OCI-LY7 (cell line): ENCODE measurements around the gene ELAVL3. TPM values are rescaled to one million over a fixed set of nuclear protein-coding genes. Genes with fewer than 3 reads are reported as not detected.

Experiments used
- BruUV-seq: library from RNA; stranded (reverse); fragments of 400-500 nt; replicated peaks from 2 replicates; lab custom pipeline; 2021; lab: Mats Ljungman, UMichigan
- CTCF ChIA-PET: fragments of 300-600 bp; sonication (Branson Sonifier 250); formaldehyde crosslinking; loops from one replicate; lab custom pipeline; 2022; ENCODE audit warnings: antibody characterized with exemption; ENCODE audit not compliant: unreplicated experiment; lab: Charles Lee
- POLR2A ChIA-PET: fragments of 300-600 bp; sonication (Branson Sonifier 250); formaldehyde crosslinking; loops from one replicate; lab custom pipeline; 2022; ENCODE audit warnings: antibody characterized with exemption; lab: Charles Lee
- DNase-seq: peaks from one replicate; pipeline ENCODE4 v3.0.0-alpha.2; 2015; ENCODE audit warnings: low spot score
- H2AFZ ChIP-seq: fragments of 200-600 bp; sonication (generic), shearing (Covaris generic); 2 replicates; pipeline ENCODE4 v1.6.1; 2014; ENCODE audit warnings: mild to moderate bottlenecking, antibody characterized with exemption, low read length, moderate library complexity
- H3K27ac ChIP-seq: fragments of 200-600 bp; sonication (generic); 2 replicates; pipeline ENCODE4 v1.5.1; 2014; ENCODE audit warnings: mixed run types, low read depth, mild to moderate bottlenecking, moderate library complexity, low read length, inconsistent platforms; ENCODE audit not compliant: poor library complexity, severe bottlenecking
- H3K36me3 ChIP-seq: fragments of 200-600 bp; sonication (generic); 2 replicates; pipeline ENCODE4 v1.6.1; 2014; ENCODE audit warnings: mild to moderate bottlenecking, antibody characterized with exemption, low read length, moderate library complexity, mixed read lengths; ENCODE audit not compliant: insufficient read depth
- H3K4me1 ChIP-seq: fragments of 200-600 bp; sonication (generic); 2 replicates; pipeline ENCODE4 v1.5.1; 2014; ENCODE audit warnings: mild to moderate bottlenecking, low read length; ENCODE audit not compliant: insufficient read depth, poor library complexity, severe bottlenecking
- H3K4me2 ChIP-seq: fragments of 200-600 bp; sonication (generic); 2 replicates; pipeline ENCODE4 v1.6.1; 2014; ENCODE audit warnings: mild to moderate bottlenecking, low read length
- H3K4me3 ChIP-seq: fragments of 200-600 bp; sonication (generic); 2 replicates; pipeline ENCODE4 v1.5.1; 2014; ENCODE audit warnings: mild to moderate bottlenecking, low read depth, low read length; ENCODE audit not compliant: poor library complexity, severe bottlenecking
- H3K79me2 ChIP-seq: fragments of 200-600 bp; sonication (generic); 2 replicates; pipeline ENCODE4 v1.6.1; 2016; ENCODE audit warnings: low read depth, mild to moderate bottlenecking, low read length, moderate library complexity, mixed read lengths; ENCODE audit not compliant: insufficient read depth
- H3K9me2 ChIP-seq: fragments of 200-600 bp; sonication (generic); 2 replicates; pipeline ENCODE4 v1.6.1; 2016; ENCODE audit warnings: mild to moderate bottlenecking, low read length, mixed read lengths; ENCODE audit not compliant: insufficient read depth
- H3K9me3 ChIP-seq: fragments of 200-600 bp; sonication (generic); 2 replicates; pipeline ENCODE4 v1.6.1; 2014; ENCODE audit warnings: mild to moderate bottlenecking, mixed run types, low read length, mixed read lengths
- H4K20me1 ChIP-seq: fragments of 200-600 bp; sonication (generic); 2 replicates; pipeline ENCODE4 v1.6.1; 2014; ENCODE audit warnings: mild to moderate bottlenecking, antibody characterized with exemption, low read length, moderate library complexity, mixed read lengths; ENCODE audit not compliant: insufficient read depth
- EZH2phosphoT487 ChIP-seq: fragments of 200-600 bp; sonication (generic); IDR thresholded peaks from 2 replicates; pipeline ENCODE4 v1.6.1; 2018; ENCODE audit warnings: low read depth, borderline replicate concordance, mild to moderate bottlenecking, mixed run types, antibody characterized with exemption, low read length, moderate library complexity, mixed read lengths
- intact Hi-C: fragments of 100-400 bp; cut with micrococcal nuclease; formaldehyde crosslinking; loops from one replicate; pipeline ENCODE4 v1.10.0; 2022; ENCODE audit not compliant: unreplicated experiment
- total RNA-seq, 2 experiments: library from RNA; depleted of rRNA in 1 of 2; stranded (reverse); fragments of >200 nt in 1 of 2; shearing (Covaris generic) in 1 of 2; gene quantifications; 2 replicates each; pipeline ENCODE4 v1.2.3, GENCODE V29; 2014 to 2022
- TF ChIP-seq, protein P1 (sequence below): fragments of 200-600 bp; sonication (generic); conservative IDR thresholded peaks from 2 replicates; pipeline ENCODE4 v1.5.1; 2014; ENCODE audit warnings: mild to moderate bottlenecking, antibody characterized with exemption, low read length, moderate library complexity, mixed read lengths

The ELAVL3 gene
- total RNA-seq, 2 experiments from 2014 or later: 0.30 to 0.95 TPM

DNA sequence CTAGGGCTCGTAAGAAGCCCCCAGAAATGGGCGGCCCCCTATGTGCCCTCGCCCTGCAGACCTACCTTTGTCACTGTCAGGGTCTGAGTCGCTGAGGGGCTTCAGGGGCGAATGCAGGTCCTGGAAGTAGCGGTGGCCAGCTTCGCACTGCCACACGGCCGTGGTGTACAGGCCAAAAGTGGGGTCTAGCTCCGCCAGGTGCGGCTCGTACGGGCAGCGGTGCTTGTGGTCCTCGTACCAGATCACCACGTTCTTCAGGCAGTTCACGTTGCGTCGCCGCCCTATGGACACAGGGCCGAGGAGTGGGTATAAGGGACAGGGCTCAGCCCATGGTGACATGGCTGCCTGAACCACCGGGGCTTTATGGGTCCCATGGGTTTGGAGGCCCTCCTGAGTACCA lies 15.0 kb upstream of the ELAVL3 start:
- no peaks in the 10 kb centered on the region for H3K79me2 ChIP-seq
- no peaks in the 10 kb centered on the region for H4K20me1 ChIP-seq
- intact Hi-C loops: loop anchor here (1.0 kb wide), 1 partner anchor 91 kb away; no protein-coding TSS in a partner anchor
- DNase-seq: no peak
- CTCF ChIA-PET: no interaction called here
- H3K4me3 ChIP-seq: no peak overlapping the region
- TF ChIP-seq, protein P1, sequence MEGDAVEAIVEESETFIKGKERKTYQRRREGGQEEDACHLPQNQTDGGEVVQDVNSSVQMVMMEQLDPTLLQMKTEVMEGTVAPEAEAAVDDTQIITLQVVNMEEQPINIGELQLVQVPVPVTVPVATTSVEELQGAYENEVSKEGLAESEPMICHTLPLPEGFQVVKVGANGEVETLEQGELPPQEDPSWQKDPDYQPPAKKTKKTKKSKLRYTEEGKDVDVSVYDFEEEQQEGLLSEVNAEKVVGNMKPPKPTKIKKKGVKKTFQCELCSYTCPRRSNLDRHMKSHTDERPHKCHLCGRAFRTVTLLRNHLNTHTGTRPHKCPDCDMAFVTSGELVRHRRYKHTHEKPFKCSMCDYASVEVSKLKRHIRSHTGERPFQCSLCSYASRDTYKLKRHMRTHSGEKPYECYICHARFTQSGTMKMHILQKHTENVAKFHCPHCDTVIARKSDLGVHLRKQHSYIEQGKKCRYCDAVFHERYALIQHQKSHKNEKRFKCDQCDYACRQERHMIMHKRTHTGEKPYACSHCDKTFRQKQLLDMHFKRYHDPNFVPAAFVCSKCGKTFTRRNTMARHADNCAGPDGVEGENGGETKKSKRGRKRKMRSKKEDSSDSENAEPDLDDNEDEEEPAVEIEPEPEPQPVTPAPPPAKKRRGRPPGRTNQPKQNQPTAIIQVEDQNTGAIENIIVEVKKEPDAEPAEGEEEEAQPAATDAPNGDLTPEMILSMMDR: no peak
- no peak for TF ChIP-seq EZH2phosphoT487
- POLR2A ChIA-PET: no interaction called here
- H3K9me2 ChIP-seq: no peaks in the 10 kb centered on the region
- H2AFZ ChIP-seq: no peak overlapping the region
- no TSS peak for BruUV-seq
- no peak overlapping the region for H3K4me2 ChIP-seq
- H3K36me3 ChIP-seq: peaks cover 37% of the 10 kb centered on the region
- H3K9me3 ChIP-seq: no peaks in the 10 kb centered on the region
- no peak overlapping the region for H3K27ac ChIP-seq
- H3K4me1 ChIP-seq: no peaks in the 10 kb centered on the region

- no peak for DNase-seq
- BruUV-seq: no TSS peak
- H4K20me1 ChIP-seq: no peaks in the 10 kb centered on the region
- no peaks in the 10 kb centered on the region for H3K9me3 ChIP-seq
- TF ChIP-seq, protein P1: no peak
- no peak for TF ChIP-seq EZH2phosphoT487
- no peak overlapping the region for H3K4me3 ChIP-seq
- ChIA-PET CTCF (no interaction called here), POLR2A (no interaction called here)
- intact Hi-C loops: no loop called here
- no peaks in the 10 kb centered on the region for H3K9me2 ChIP-seq
- H3K27ac ChIP-seq: no peak overlapping the region
- peaks cover 37% of the 10 kb centered on the region for H3K36me3 ChIP-seq
- H3K79me2 ChIP-seq: no peaks in the 10 kb centered on the region
- no peaks in the 10 kb centered on the region for H3K4me1 ChIP-seq
- no peak overlapping the region for H2AFZ ChIP-seq
- no peak overlapping the region for H3K4me2 ChIP-seq
Measured at GRCh38 chr19:11495481-11495880, 14.6 kb upstream of the ELAVL3 start.

- Histone ChIP-seq H2AFZ (no peak overlapping the region), H3K27ac (no peak overlapping the region), H3K4me2 (no peak overlapping the region), H3K9me2 (no peaks in the 10 kb centered on the region), H3K4me1 (no peaks in the 10 kb centered on the region), H4K20me1 (no peaks in the 10 kb centered on the region), H3K36me3 (peaks cover 42% of the 10 kb centered on the region), H3K79me2 (no peaks in the 10 kb centered on the region), H3K9me3 (no peaks in the 10 kb centered on the region), H3K4me3 (no peak overlapping the region)
- no peak for DNase-seq
- CTCF ChIA-PET: no interaction called here
- no TSS peak for BruUV-seq
- POLR2A ChIA-PET: no interaction called here
- intact Hi-C loops: no loop called here
- TF ChIP-seq, protein P1: no peak
- no peak for TF ChIP-seq EZH2phosphoT487
Measured at GRCh38 chr19:11494634-11495285, 13.9 kb upstream of the ELAVL3 start.
